PC-3 (cell line): ENCODE data around the gene PROSER1. TPM values are rescaled to one million over a fixed set of nuclear protein-coding genes. Genes with fewer than 3 reads are reported as not detected.

ENCODE experiments used
- ATAC-seq: fragments of 200-7000 bp; cut with Tn5 transposase; 2 replicates; pipeline ENCODE4 v1.9.1; 2020; ENCODE audit warnings: mild to moderate bottlenecking, moderate library complexity
- BruUV-seq: library from RNA; stranded (reverse); fragments of 400-500 nt; replicated peaks from 2 replicates; lab custom pipeline; 2021; lab: Mats Ljungman, UMichigan
- CTCF ChIA-PET: fragments of 300-600 bp; sonication (Branson Sonifier 250); formaldehyde crosslinking; loops from one replicate; lab custom pipeline; 2022; ENCODE audit warnings: antibody characterized with exemption; lab: Charles Lee
- POLR2A ChIA-PET: fragments of 300-600 bp; sonication (Branson Sonifier 250); formaldehyde crosslinking; loops from one replicate; lab custom pipeline; 2022; ENCODE audit warnings: antibody characterized with exemption; ENCODE audit not compliant: unreplicated experiment; lab: Charles Lee
- DNase-seq: peaks from one replicate; pipeline ENCODE4 v3.0.0-alpha.2; 2015
- H2AFZ ChIP-seq: fragments of 300-600 bp; sonication (generic); 2 replicates; pipeline ENCODE4 v1.6.0; 2016; ENCODE audit warnings: antibody characterized with exemption, low read length
- H3F3A ChIP-seq: fragments of 300-600 bp; sonication (generic); one replicate; pipeline ENCODE4 v1.6.0; 2017; ENCODE audit warnings: antibody characterized with exemption, low read length, control low read depth, mild to moderate bottlenecking; ENCODE audit not compliant: unreplicated experiment
- H3K27ac ChIP-seq: fragments of 300-600 bp; sonication (generic); 2 replicates; pipeline ENCODE4 v1.5.1; 2016; ENCODE audit warnings: mild to moderate bottlenecking, low read length
- H3K27me3 ChIP-seq: fragments of 300-600 bp; sonication (generic); 2 replicates; pipeline ENCODE4 v1.6.1; 2016; ENCODE audit warnings: low read length, mixed read lengths
- H3K36me3 ChIP-seq: fragments of 300-600 bp; sonication (generic); 2 replicates; pipeline ENCODE4 v1.6.1; 2016; ENCODE audit warnings: low read depth, mixed run types, low read length, mixed read lengths
- H3K4me1 ChIP-seq: fragments of 300-600 bp; sonication (generic); 2 replicates; pipeline ENCODE4 v1.5.1; 2016; ENCODE audit warnings: low read length; ENCODE audit not compliant: insufficient read depth
- H3K4me2 ChIP-seq: fragments of 300-600 bp; sonication (generic); 2 replicates; pipeline ENCODE4 v1.6.0; 2016; ENCODE audit warnings: low read length
- H3K4me3 ChIP-seq: fragments of 300-600 bp; sonication (generic); 2 replicates; pipeline ENCODE4 v1.5.1; 2016; ENCODE audit warnings: mild to moderate bottlenecking, low read length, mixed read lengths
- H3K79me2 ChIP-seq: fragments of 300-600 bp; sonication (generic); 2 replicates; pipeline ENCODE4 v1.6.1; 2017; ENCODE audit warnings: low read length, mixed read lengths
- H3K9ac ChIP-seq: fragments of 300-600 bp; sonication (generic); 2 replicates; pipeline ENCODE4 v1.6.0; 2016; ENCODE audit warnings: mild to moderate bottlenecking, low read length
- H3K9me2 ChIP-seq: fragments of 300-600 bp; sonication (generic); replicated peaks from 2 replicates; pipeline ENCODE4 v1.6.1; 2016; ENCODE audit warnings: mixed run types, low read length, mixed read lengths
- H3K9me3 ChIP-seq: fragments of 300-600 bp; sonication (generic); 2 replicates; pipeline ENCODE4 v1.6.1; 2016; ENCODE audit warnings: low read length, mixed read lengths
- H4K20me1 ChIP-seq: fragments of 300-600 bp; sonication (generic); 2 replicates; pipeline ENCODE4 v1.6.1; 2016; ENCODE audit warnings: low read length, mixed read lengths
- EZH2 ChIP-seq: fragments of 300-600 bp; sonication (generic); IDR thresholded peaks from one replicate; pipeline ENCODE4 v1.6.1; 2017; ENCODE audit warnings: antibody characterized with exemption, mild to moderate bottlenecking, low read length; ENCODE audit not compliant: unreplicated experiment
- EZH2phosphoT487 ChIP-seq: fragments of 300-600 bp; sonication (generic); IDR thresholded peaks from 2 replicates; pipeline ENCODE4 v1.6.1; 2018; ENCODE audit warnings: mild to moderate bottlenecking, antibody characterized with exemption, low read length, borderline replicate concordance
- intact Hi-C: fragments of 100-400 bp; cut with micrococcal nuclease; formaldehyde crosslinking; loops from 2 replicates; pipeline ENCODE4 v1.9.0; 2023
- total RNA-seq: library from RNA; depleted of rRNA; stranded (reverse); fragments of >200 nt; gene quantifications from 2 replicates; pipeline ENCODE4 v1.2.3, GENCODE V29; 2014
- TF ChIP-seq, protein P1 (sequence below): fragments of 300-600 bp; sonication (generic); conservative IDR thresholded peaks from 2 replicates; pipeline ENCODE4 v1.5.1; 2017; ENCODE audit warnings: antibody characterized with exemption, low read depth, mild to moderate bottlenecking, low read length

The PROSER1 gene
- total RNA-seq, 1 experiment from 2014 or later: 6.6 TPM

DNA sequence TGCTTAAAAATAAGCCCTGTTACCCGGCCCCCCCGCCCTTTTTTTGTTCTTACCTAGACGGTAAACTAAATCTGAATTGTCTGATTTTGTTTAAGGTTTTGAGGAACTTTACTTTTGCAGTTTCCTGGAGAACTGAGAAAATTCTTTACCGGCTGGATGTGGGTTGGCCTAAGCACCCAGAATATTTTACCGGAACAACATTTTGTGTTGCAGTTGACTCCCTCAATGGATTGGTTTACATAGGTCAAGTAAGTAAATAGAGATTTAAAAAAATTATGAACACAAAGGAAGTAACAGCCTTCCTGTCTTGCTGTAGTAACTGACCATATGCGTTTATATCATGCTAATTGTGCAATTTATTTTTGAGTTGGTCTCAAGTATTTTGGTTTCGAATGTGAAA, 1.2 kb upstream of the PROSER1 start:
- peaks cover 19% of the 10 kb centered on the region for H4K20me1 ChIP-seq
- CTCF ChIA-PET: no interaction called here
- POLR2A ChIA-PET: no interaction called here
- H3K4me2 ChIP-seq: peak overlapping the region; percentile 100
- no peaks in the 10 kb centered on the region for H3K27me3 ChIP-seq
- H3K4me3 ChIP-seq: peak overlapping the region; percentile 98
- ATAC-seq (peak; percentile 26; the same call in 1 of the 2 replicates), DNase-seq (no peak)
- H3K9me2 ChIP-seq: no peaks in the 10 kb centered on the region
- TF ChIP-seq EZH2 (no peak), EZH2phosphoT487 (no peak)
- TF ChIP-seq, protein P1, sequence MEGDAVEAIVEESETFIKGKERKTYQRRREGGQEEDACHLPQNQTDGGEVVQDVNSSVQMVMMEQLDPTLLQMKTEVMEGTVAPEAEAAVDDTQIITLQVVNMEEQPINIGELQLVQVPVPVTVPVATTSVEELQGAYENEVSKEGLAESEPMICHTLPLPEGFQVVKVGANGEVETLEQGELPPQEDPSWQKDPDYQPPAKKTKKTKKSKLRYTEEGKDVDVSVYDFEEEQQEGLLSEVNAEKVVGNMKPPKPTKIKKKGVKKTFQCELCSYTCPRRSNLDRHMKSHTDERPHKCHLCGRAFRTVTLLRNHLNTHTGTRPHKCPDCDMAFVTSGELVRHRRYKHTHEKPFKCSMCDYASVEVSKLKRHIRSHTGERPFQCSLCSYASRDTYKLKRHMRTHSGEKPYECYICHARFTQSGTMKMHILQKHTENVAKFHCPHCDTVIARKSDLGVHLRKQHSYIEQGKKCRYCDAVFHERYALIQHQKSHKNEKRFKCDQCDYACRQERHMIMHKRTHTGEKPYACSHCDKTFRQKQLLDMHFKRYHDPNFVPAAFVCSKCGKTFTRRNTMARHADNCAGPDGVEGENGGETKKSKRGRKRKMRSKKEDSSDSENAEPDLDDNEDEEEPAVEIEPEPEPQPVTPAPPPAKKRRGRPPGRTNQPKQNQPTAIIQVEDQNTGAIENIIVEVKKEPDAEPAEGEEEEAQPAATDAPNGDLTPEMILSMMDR: no peak
- no peaks in the 10 kb centered on the region; the same call in 1 of the 2 replicates for H3K36me3 ChIP-seq
- H3K9me3 ChIP-seq: no peaks in the 10 kb centered on the region
- peak overlapping the region; percentile 88 for H3K9ac ChIP-seq
- BruUV-seq: no TSS peak
- peaks cover 56% of the 10 kb centered on the region for H3K79me2 ChIP-seq
- no peaks in the 10 kb centered on the region for H3F3A ChIP-seq
- no peak overlapping the region for H3K27ac ChIP-seq
- peak overlapping the region; percentile 100 for H2AFZ ChIP-seq
- intact Hi-C loops: no loop called here
- peaks cover 19% of the 10 kb centered on the region for H3K4me1 ChIP-seq

DNA sequence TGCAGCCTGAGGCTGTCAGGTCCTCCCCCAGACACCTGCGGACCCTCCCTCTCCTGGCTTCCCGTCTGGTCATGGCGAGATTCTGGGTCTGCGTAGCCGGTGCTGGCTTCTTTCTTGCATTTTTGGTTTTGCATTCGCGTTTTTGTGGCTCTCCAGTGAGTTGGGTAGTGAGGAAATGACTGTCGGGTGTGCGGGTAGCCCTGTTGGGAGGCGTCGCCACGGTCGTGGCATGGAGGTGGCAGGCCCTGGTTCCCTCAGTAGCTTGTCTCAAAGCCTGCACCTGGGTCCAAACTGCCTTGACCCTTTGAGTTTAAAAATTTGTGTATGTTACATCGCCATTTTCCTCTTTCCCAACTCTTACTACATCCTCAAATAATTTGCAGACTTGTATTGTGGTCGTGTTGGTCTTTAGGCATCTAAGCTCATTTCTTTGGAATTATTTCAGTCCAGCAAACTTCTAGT, 711 bp upstream of the PROSER1 start:
- H3F3A ChIP-seq: no peaks in the 10 kb centered on the region
- H3K4me1 ChIP-seq: peaks cover 19% of the 10 kb centered on the region
- H3K9me2 ChIP-seq: no peaks in the 10 kb centered on the region
- intact Hi-C loops: no loop called here
- peaks cover 19% of the 10 kb centered on the region for H4K20me1 ChIP-seq
- DNase-seq: peak; percentile 8
- H3K27ac ChIP-seq: peak overlapping the region; percentile 62
- H3K9me3 ChIP-seq: no peaks in the 10 kb centered on the region
- H3K27me3 ChIP-seq: no peaks in the 10 kb centered on the region
- ATAC-seq: peak; percentile 37
- H3K79me2 ChIP-seq: peaks cover 60% of the 10 kb centered on the region
- H3K4me3 ChIP-seq: peak overlapping the region; percentile 98
- peaks cover 4% of the 10 kb centered on the region for H3K36me3 ChIP-seq
- no peak for TF ChIP-seq EZH2phosphoT487
- TF ChIP-seq, protein P1: no peak
- POLR2A ChIA-PET: no interaction called here
- peak overlapping the region; percentile 100 for H2AFZ ChIP-seq
- CTCF ChIA-PET: no interaction called here
- TSS peak; percentile 43 for BruUV-seq
- peak overlapping the region; percentile 100 for H3K4me2 ChIP-seq
- H3K9ac ChIP-seq: peak overlapping the region; percentile 88

DNA sequence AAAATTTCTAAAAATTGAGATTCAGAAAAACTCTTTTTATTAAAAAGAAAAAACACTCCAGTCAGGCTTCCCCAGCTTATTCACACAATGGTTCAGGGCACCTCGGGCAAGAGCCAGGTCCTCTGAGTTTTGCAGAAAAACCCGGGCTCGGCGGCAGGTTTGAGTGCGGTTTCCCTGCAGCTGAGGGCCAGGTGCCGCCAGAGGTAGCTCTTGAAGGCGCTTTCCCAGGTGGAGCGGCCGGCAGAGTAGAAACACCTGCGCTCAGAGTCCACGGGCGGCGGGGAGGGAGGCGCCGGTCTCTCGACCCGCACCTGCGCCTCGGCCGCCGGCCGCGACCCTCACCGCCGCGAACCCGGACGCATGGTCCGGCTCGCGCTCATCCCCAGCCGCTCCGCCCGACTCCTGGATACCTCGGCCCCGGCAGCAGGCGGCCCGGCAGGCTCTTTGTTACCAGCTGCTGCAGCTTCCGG, 444 bp downstream of the PROSER1 start:
- H4K20me1 ChIP-seq: peaks cover 19% of the 10 kb centered on the region
- no peaks in the 10 kb centered on the region for H3F3A ChIP-seq
- peaks cover 8% of the 10 kb centered on the region for H3K36me3 ChIP-seq
- POLR2A ChIA-PET: no interaction called here
- no TSS peak for BruUV-seq
- DNase-seq (no peak), ATAC-seq (no peak; the same call in 1 of the 2 replicates)
- H3K4me3 ChIP-seq: peak overlapping the region; percentile 98
- intact Hi-C loops: no loop called here
- H2AFZ ChIP-seq: peak overlapping the region; percentile 100
- TF ChIP-seq EZH2 (no peak), EZH2phosphoT487 (no peak)
- TF ChIP-seq, protein P1: no peak
- H3K27me3 ChIP-seq: no peaks in the 10 kb centered on the region
- peaks cover 19% of the 10 kb centered on the region for H3K4me1 ChIP-seq
- H3K4me2 ChIP-seq: peak overlapping the region; percentile 100
- CTCF ChIA-PET: no interaction called here
- H3K9me3 ChIP-seq: no peaks in the 10 kb centered on the region
- H3K9me2 ChIP-seq: no peaks in the 10 kb centered on the region
- H3K27ac ChIP-seq: peak overlapping the region; percentile 62
- H3K79me2 ChIP-seq: peaks cover 70% of the 10 kb centered on the region
- peak overlapping the region; percentile 88 for H3K9ac ChIP-seq
